Smooth muscle cell (in vitro differentiated cells): ENCODE data around the gene OSBPL1A. TPM values are rescaled to one million over a fixed set of nuclear protein-coding genes. Genes with fewer than 3 reads are reported as not detected.

Source experiments
- DNase-seq: peaks from one replicate; lab custom pipeline; 2025; ENCODE audit not compliant: unreplicated experiment; lab: John Stamatoyannopoulos, UW
- H2AFZ ChIP-seq: fragments of 200-600 bp; sonication (generic); 2 replicates; pipeline ENCODE4 v1.6.0; 2016; ENCODE audit warnings: antibody characterized with exemption, low read depth, mild to moderate bottlenecking
- H3F3A ChIP-seq: fragments of 200-600 bp; sonication (generic); 2 replicates; pipeline ENCODE4 v1.6.0; 2017; ENCODE audit warnings: antibody characterized with exemption, low read depth
- H3K27ac ChIP-seq: fragments of 200-600 bp; sonication (generic); 2 replicates; pipeline ENCODE4 v1.5.1; 2016; ENCODE audit warnings: low read depth, mild to moderate bottlenecking
- H3K27me3 ChIP-seq: fragments of 200-600 bp; sonication (generic); 2 replicates; pipeline ENCODE4 v1.6.1; 2016; ENCODE audit warnings: low read depth, mild to moderate bottlenecking
- H3K36me3 ChIP-seq: fragments of 200-600 bp; sonication (generic); 2 replicates; pipeline ENCODE4 v1.5.1; 2016; ENCODE audit warnings: low read depth
- H3K4me1 ChIP-seq: fragments of 200-600 bp; sonication (generic); 2 replicates; pipeline ENCODE4 v1.5.1; 2016; ENCODE audit warnings: low read depth
- H3K4me2 ChIP-seq: fragments of 200-600 bp; sonication (generic); 2 replicates; pipeline ENCODE4 v1.6.0; 2016; ENCODE audit warnings: mild to moderate bottlenecking
- H3K4me3 ChIP-seq: fragments of 200-600 bp; sonication (generic); 2 replicates; pipeline ENCODE4 v1.5.1; 2016; ENCODE audit warnings: mild to moderate bottlenecking
- H3K79me2 ChIP-seq: fragments of 200-600 bp; sonication (generic); 2 replicates; pipeline ENCODE4 v1.6.0; 2016; ENCODE audit warnings: low read depth, mild to moderate bottlenecking
- H3K9ac ChIP-seq: fragments of 200-600 bp; sonication (generic); 2 replicates; pipeline ENCODE4 v1.6.0; 2016; ENCODE audit warnings: low read depth
- H3K9me3 ChIP-seq: fragments of 200-600 bp; sonication (generic); replicated peaks from 2 replicates; pipeline ENCODE4 v1.5.1; 2016; ENCODE audit warnings: low read depth
- H4K20me1 ChIP-seq: fragments of 200-600 bp; sonication (generic); 2 replicates; pipeline ENCODE4 v1.6.0; 2016; ENCODE audit warnings: low read depth
- CTCF ChIP-seq: fragments of 200-600 bp; sonication (generic); IDR thresholded peaks from 2 replicates; pipeline ENCODE4 v1.5.1; 2017; ENCODE audit warnings: borderline replicate concordance, mild to moderate bottlenecking, antibody characterized with exemption; ENCODE audit not compliant: insufficient read depth, poor library complexity, severe bottlenecking
- WGBS: methylation state at CpG from one replicate; pipeline ENCODE4 v1.1.7; 2016; ENCODE audit warnings: low lambda C conversion rate; 5-methylcytosine and 5-hydroxymethylcytosine counted together
- polyA plus RNA-seq: library from polyadenylated mRNA; unstranded; fragments of >200 nt; fragmentation: Nextera tagmentation; extraction: Ambion mirVana; gene quantifications from 2 replicates; pipeline ENCODE4 v1.2.1, GENCODE V29; 2016
- total RNA-seq: library from RNA; depleted of rRNA; stranded (reverse); fragments of >200 nt; gene quantifications from 2 replicates; pipeline ENCODE4 v1.2.3, GENCODE V29; 2014

Gene OSBPL1A
- total and polyA plus RNA-seq, 2 experiments from 2014 or later: 15.3 to 23.4 TPM

- no peak overlapping the region for H3K4me2 ChIP-seq
- H3K79me2 ChIP-seq: no peaks in the 10 kb centered on the region
- DNase-seq: no peak
- H3F3A ChIP-seq: no peaks in the 10 kb centered on the region
- H3K4me3 ChIP-seq: no peak overlapping the region
- H4K20me1 ChIP-seq: no peaks in the 10 kb centered on the region
- no peaks in the 10 kb centered on the region for H3K9me3 ChIP-seq
- no peak overlapping the region for H3K9ac ChIP-seq
- no peak for TF ChIP-seq CTCF
- H3K4me1 ChIP-seq: no peaks in the 10 kb centered on the region
- WGBS: 88% methylated on average over 1 of the region's 1 CpG
- no peak overlapping the region for H3K27ac ChIP-seq
- no peaks in the 10 kb centered on the region for H3K36me3 ChIP-seq
- H3K27me3 ChIP-seq: no peaks in the 10 kb centered on the region
- H2AFZ ChIP-seq: no peak overlapping the region
Measured at GRCh38 chr18:24187689-24188088, 209.9 kb downstream of the OSBPL1A start.

GRCh38 chr18:24187049-24187448 lies 210.6 kb downstream of the OSBPL1A start:
- 97% methylated on average over 5 of the region's 5 CpGs for WGBS
- H3K9me3 ChIP-seq: no peaks in the 10 kb centered on the region
- TF ChIP-seq CTCF: no peak
- no peaks in the 10 kb centered on the region for H3F3A ChIP-seq
- H3K4me2 ChIP-seq: no peak overlapping the region
- H3K27ac ChIP-seq: no peak overlapping the region
- H3K4me1 ChIP-seq: no peaks in the 10 kb centered on the region
- no peak overlapping the region for H3K4me3 ChIP-seq
- no peaks in the 10 kb centered on the region for H3K79me2 ChIP-seq
- H4K20me1 ChIP-seq: no peaks in the 10 kb centered on the region
- no peak overlapping the region for H3K9ac ChIP-seq
- DNase-seq: no peak
- no peaks in the 10 kb centered on the region for H3K27me3 ChIP-seq
- H2AFZ ChIP-seq: no peak overlapping the region
- H3K36me3 ChIP-seq: no peaks in the 10 kb centered on the region

GRCh38 chr18:24185805-24186204 lies 211.8 kb downstream of the OSBPL1A start:
- Histone ChIP-seq H3K9ac (no peak overlapping the region), H3K9me3 (no peaks in the 10 kb centered on the region), H2AFZ (no peak overlapping the region), H3K27ac (no peak overlapping the region), H3F3A (no peaks in the 10 kb centered on the region), H3K4me2 (peak overlapping the region; percentile 26), H3K4me1 (no peaks in the 10 kb centered on the region), H4K20me1 (no peaks in the 10 kb centered on the region), H3K36me3 (no peaks in the 10 kb centered on the region), H3K79me2 (no peaks in the 10 kb centered on the region), H3K4me3 (no peak overlapping the region), H3K27me3 (no peaks in the 10 kb centered on the region)
- DNase-seq: no peak
- no peak for TF ChIP-seq CTCF
- 67% methylated on average over 7 of the region's 7 CpGs for WGBS

- Histone ChIP-seq H3K27ac (no peak overlapping the region), H3K27me3 (no peaks in the 10 kb centered on the region), H3K79me2 (no peaks in the 10 kb centered on the region), H3K36me3 (no peaks in the 10 kb centered on the region), H3K4me3 (no peak overlapping the region), H3F3A (no peaks in the 10 kb centered on the region), H4K20me1 (no peaks in the 10 kb centered on the region), H3K9ac (no peak overlapping the region), H3K9me3 (no peaks in the 10 kb centered on the region), H3K4me2 (no peak overlapping the region), H2AFZ (no peak overlapping the region), H3K4me1 (no peaks in the 10 kb centered on the region)
- WGBS: 40% methylated on average over 2 of the region's 2 CpGs
- no peak for TF ChIP-seq CTCF
- DNase-seq: no peak
Measured at GRCh38 chr18:24181806-24182205, 215.8 kb downstream of the OSBPL1A start.
